Mesenchymal stem cell (in vitro differentiated cells and primary cell): ENCODE results near the gene SKAP1.
A peak's percentile ranks its signal among the peaks of the same experiment; 100 is the strongest.

Source experiments
- DNase-seq: peaks from one replicate; pipeline ENCODE4 v3.0.0-alpha.2; 2013
- H2AFZ ChIP-seq: one replicate; pipeline ENCODE4 v1.6.1; 2013; ENCODE audit warnings: low read depth, mild to moderate bottlenecking, control low read depth, inconsistent platforms, low read length, moderate library complexity
- H2AK5ac ChIP-seq: 2 replicates; pipeline ENCODE4 v1.6.1; 2013; ENCODE audit warnings: low read length, moderate library complexity, mild to moderate bottlenecking, inconsistent platforms; ENCODE audit not compliant: severe bottlenecking
- H2BK120ac ChIP-seq: one replicate; pipeline ENCODE4 v1.6.1; 2013; ENCODE audit warnings: low read depth, mild to moderate bottlenecking, inconsistent platforms, low read length, moderate library complexity
- H2BK12ac ChIP-seq, 2 experiments: one replicate each; pipeline ENCODE4 v1.6.1; 2013; ENCODE audit warnings: inconsistent platforms in 2 of 2, low read length in 2 of 2, mild to moderate bottlenecking in 2 of 2, moderate library complexity in 2 of 2, control low read depth in 1 of 2
- H2BK15ac ChIP-seq: one replicate; pipeline ENCODE4 v1.6.1; 2013; ENCODE audit warnings: mild to moderate bottlenecking, low read depth, inconsistent platforms; ENCODE audit not compliant: poor library complexity, severe bottlenecking
- H2BK5ac ChIP-seq: 2 replicates; pipeline ENCODE4 v1.6.1; 2013; ENCODE audit warnings: low read depth, mild to moderate bottlenecking, low read length, control low read depth, inconsistent platforms; ENCODE audit not compliant: poor library complexity, severe bottlenecking
- H3K14ac ChIP-seq, 2 experiments: one replicate each; pipeline ENCODE4 v1.6.1; 2013; ENCODE audit warnings: inconsistent platforms in 2 of 2, low read length in 2 of 2, control low read depth in 1 of 2, mild to moderate bottlenecking in 1 of 2, moderate library complexity in 1 of 2
- H3K18ac ChIP-seq, 2 experiments: one replicate each; pipeline ENCODE4 v1.6.1; 2013; ENCODE audit warnings: inconsistent platforms in 2 of 2, low read length in 2 of 2, control low read depth in 1 of 2, low read depth in 1 of 2, mild to moderate bottlenecking in 1 of 2
- H3K23ac ChIP-seq, 2 experiments: one replicate each; pipeline ENCODE4 v1.6.1; 2013; ENCODE audit warnings: inconsistent platforms in 2 of 2, low read length in 2 of 2, mild to moderate bottlenecking in 2 of 2, moderate library complexity in 2 of 2, control low read depth in 1 of 2
- H3K27ac ChIP-seq: 2 replicates; pipeline ENCODE4 v1.5.1; 2013; ENCODE audit warnings: mild to moderate bottlenecking, moderate library complexity, low read length, control low read depth, inconsistent platforms; ENCODE audit not compliant: poor library complexity, severe bottlenecking
- H3K27me3 ChIP-seq, 2 experiments: 2 replicates each; pipeline versions ENCODE4 v1.6.1 to v1.7.0; 2013; ENCODE audit warnings: low read length in 2 of 2, mild to moderate bottlenecking in 2 of 2, moderate library complexity in 2 of 2, control low read depth in 1 of 2, inconsistent platforms in 1 of 2; ENCODE audit not compliant: control insufficient read depth in 1 of 2, insufficient read depth in 1 of 2
- H3K36me3 ChIP-seq, 2 experiments: 2 replicates each; pipeline versions ENCODE4 v1.6.1 to v1.7.0; 2013; ENCODE audit warnings: low read length in 2 of 2, control low read depth in 1 of 2, inconsistent platforms in 1 of 2, low read depth in 1 of 2, mild to moderate bottlenecking in 1 of 2; ENCODE audit not compliant: insufficient read depth in 2 of 2, control insufficient read depth in 1 of 2
- H3K4ac ChIP-seq, 2 experiments: one replicate each; pipeline ENCODE4 v1.6.1; 2013; ENCODE audit warnings: inconsistent platforms in 2 of 2, low read length in 2 of 2, mild to moderate bottlenecking in 2 of 2, moderate library complexity in 2 of 2, control low read depth in 1 of 2, low read depth in 1 of 2
- H3K4me1 ChIP-seq: 2 replicates; pipeline ENCODE4 v1.6.1; 2013; ENCODE audit warnings: low read depth, low read length, control low read depth; ENCODE audit not compliant: control insufficient read depth, insufficient read depth
- H3K4me2 ChIP-seq: 2 replicates; pipeline ENCODE4 v1.6.1; 2013; ENCODE audit warnings: low read length, mild to moderate bottlenecking, inconsistent platforms; ENCODE audit not compliant: poor library complexity, severe bottlenecking
- H3K4me3 ChIP-seq, 2 experiments: 2 replicates each; pipeline versions ENCODE4 v1.5.1 to v1.7.0; 2013; ENCODE audit warnings: low read length in 2 of 2, mild to moderate bottlenecking in 2 of 2, control low read depth in 1 of 2, low read depth in 1 of 2; ENCODE audit not compliant: insufficient read depth in 1 of 2
- H3K79me1 ChIP-seq: replicated peaks from 2 replicates; pipeline ENCODE4 v1.6.1; 2013; ENCODE audit warnings: mild to moderate bottlenecking, control low read depth, low read length, inconsistent platforms; ENCODE audit not compliant: poor library complexity, severe bottlenecking
- H3K9ac ChIP-seq: 2 replicates; pipeline ENCODE4 v1.7.0; 2013; ENCODE audit warnings: mild to moderate bottlenecking, low read length, moderate library complexity
- H3K9me3 ChIP-seq: 2 replicates; pipeline ENCODE4 v1.7.0; 2013; ENCODE audit warnings: mild to moderate bottlenecking, low read length; ENCODE audit not compliant: control insufficient read depth
- H4K8ac ChIP-seq: one replicate; pipeline ENCODE4 v1.6.1; 2013; ENCODE audit warnings: inconsistent platforms, mild to moderate bottlenecking, low read length, moderate library complexity
- H4K91ac ChIP-seq: one replicate; pipeline ENCODE4 v1.6.1; 2013; ENCODE audit warnings: mild to moderate bottlenecking, low read length, inconsistent platforms
- WGBS: methylation state at CpG from one replicate; pipeline ENCODE4 v1.1.7; 2013; ENCODE audit warnings: mixed read lengths; 5-methylcytosine and 5-hydroxymethylcytosine counted together

Gene SKAP1

GRCh38 chr17:48283907-48284306 is 146.1 kb downstream of the SKAP1 start:
- no peak overlapping the region for H3K4me3 ChIP-seq
- no peak overlapping the region for H4K8ac ChIP-seq
- H2BK120ac ChIP-seq = no peak overlapping the region
- no peak overlapping the region for H3K23ac ChIP-seq
- H2BK15ac ChIP-seq = no peak overlapping the region
- WGBS = no CpG with 5 or more reads among the region's 1 CpG
- DNase-seq = no peak
- H2BK12ac ChIP-seq = no peak overlapping the region
- no peak overlapping the region for H3K27ac ChIP-seq
- no peak overlapping the region for H2BK5ac ChIP-seq
- H3K9me3 ChIP-seq = no peaks in the 10 kb centered on the region
- no peaks in the 10 kb centered on the region for H3K36me3 ChIP-seq
- H3K4me1 ChIP-seq = no peaks in the 10 kb centered on the region
- no peaks in the 10 kb centered on the region for H3K79me1 ChIP-seq
- H3K27me3 ChIP-seq = no peaks in the 10 kb centered on the region
- no peak overlapping the region for H3K18ac ChIP-seq
- H2AFZ ChIP-seq = no peak overlapping the region
- H3K4ac ChIP-seq = no peak overlapping the region
- H4K91ac ChIP-seq = no peak overlapping the region
- H3K14ac ChIP-seq = no peak overlapping the region
- H3K9ac ChIP-seq = no peak overlapping the region
- H2AK5ac ChIP-seq = no peak overlapping the region
- no peak overlapping the region for H3K4me2 ChIP-seq

GRCh38 chr17:48283411-48283810 is 146.6 kb downstream of the SKAP1 start:
- no peak overlapping the region for H2BK120ac ChIP-seq
- no peak overlapping the region for H2BK5ac ChIP-seq
- no peaks in the 10 kb centered on the region for H3K9me3 ChIP-seq
- no peak overlapping the region for H2BK15ac ChIP-seq
- no peak overlapping the region for H3K14ac ChIP-seq
- DNase-seq = no peak
- no peak overlapping the region for H4K8ac ChIP-seq
- no peak overlapping the region for H3K4me3 ChIP-seq
- H3K23ac ChIP-seq = no peak overlapping the region
- no peaks in the 10 kb centered on the region for H3K79me1 ChIP-seq
- no peaks in the 10 kb centered on the region for H3K27me3 ChIP-seq
- H3K27ac ChIP-seq = no peak overlapping the region
- H3K4ac ChIP-seq = no peak overlapping the region
- H3K4me1 ChIP-seq = no peaks in the 10 kb centered on the region
- no peak overlapping the region for H2AFZ ChIP-seq
- no peak overlapping the region for H3K4me2 ChIP-seq
- H2AK5ac ChIP-seq = no peak overlapping the region
- WGBS = 98% methylated on average over 2 of the region's 2 CpGs
- no peak overlapping the region for H3K18ac ChIP-seq
- H3K9ac ChIP-seq = no peak overlapping the region
- no peak overlapping the region for H4K91ac ChIP-seq
- H2BK12ac ChIP-seq = no peak overlapping the region
- H3K36me3 ChIP-seq = no peaks in the 10 kb centered on the region

GRCh38 chr17:48282303-48282702 is 147.7 kb downstream of the SKAP1 start:
- Histone ChIP-seq H3K9me3 (no peaks in the 10 kb centered on the region), H3K27me3 (no peaks in the 10 kb centered on the region), H3K23ac (no peak overlapping the region), H3K4me1 (no peaks in the 10 kb centered on the region), H3K27ac (no peak overlapping the region), H3K4me2 (no peak overlapping the region), H3K79me1 (no peaks in the 10 kb centered on the region), H2BK12ac (no peak overlapping the region), H3K36me3 (no peaks in the 10 kb centered on the region), H3K14ac (no peak overlapping the region), H2BK15ac (peak overlapping the region; percentile 48), H3K18ac (no peak overlapping the region), H2BK5ac (no peak overlapping the region), H3K9ac (no peak overlapping the region), H2BK120ac (no peak overlapping the region), H4K91ac (no peak overlapping the region), H3K4ac (no peak overlapping the region), H4K8ac (no peak overlapping the region), H2AK5ac (no peak overlapping the region), H3K4me3 (no peak overlapping the region), H2AFZ (no peak overlapping the region)
- DNase-seq = no peak
- WGBS = 93% methylated on average over 2 of the region's 2 CpGs

- H2BK120ac ChIP-seq = no peak overlapping the region
These were observed 151.1 kb downstream of the SKAP1 start for GRCh38 chr17:48278760-48279491.

More at GRCh38 chr17:48278760-48279491, 151.1 kb downstream of the SKAP1 start:
- Histone ChIP-seq H3K18ac (no peak overlapping the region), H2BK15ac (no peak overlapping the region), H3K9ac (no peak overlapping the region), H3K4me2 (no peak overlapping the region), H2AK5ac (no peak overlapping the region), H4K91ac (no peak overlapping the region), H3K9me3 (no peaks in the 10 kb centered on the region), H2AFZ (no peak overlapping the region), H3K27ac (no peak overlapping the region), H3K4ac (no peak overlapping the region), H2BK12ac (no peak overlapping the region), H4K8ac (no peak overlapping the region), H2BK5ac (no peak overlapping the region), H3K27me3 (no peaks in the 10 kb centered on the region), H3K36me3 (no peaks in the 10 kb centered on the region), H3K79me1 (no peaks in the 10 kb centered on the region), H3K4me1 (no peaks in the 10 kb centered on the region), H3K4me3 (no peak overlapping the region), H3K14ac (no peak overlapping the region), H3K23ac (no peak overlapping the region)
- no peak for DNase-seq
- WGBS = 96% methylated on average over 4 of the region's 5 CpGs
